A549 (cell line): ENCODE results near the gene OR9G1. TPM values are rescaled to one million over a fixed set of nuclear protein-coding genes. Genes with fewer than 3 reads are reported as not detected.

ENCODE experiments used
- ATAC-seq, 2 experiments: fragments of 200-7000 bp in 1 of 2; fragments of >200 bp in 1 of 2; cut with Nextera tagmentation in 1 of 2; cut with Tn5 transposase in 1 of 2; 3 replicates each; pipeline versions ENCODE4 v1.8.0 to v1.9.1; 2018 to 2020; ENCODE audit warnings: mild to moderate bottlenecking in 1 of 2, moderate library complexity in 1 of 2
- CTCF ChIA-PET: fragments of 300-600 bp; sonication (Branson Sonifier 250); formaldehyde crosslinking; extraction: SDS; loops from one replicate; lab custom pipeline; 2021; ENCODE audit warnings: antibody characterized with exemption, inconsistent platforms; lab: Yijun Ruan, JAX
- POLR2A ChIA-PET: fragments of 350-600 bp; formaldehyde crosslinking; extraction: SDS; loops from one replicate; lab custom pipeline; 2021; ENCODE audit warnings: antibody characterized with exemption, inconsistent platforms; lab: Yijun Ruan, JAX
- DNase-seq, 2 experiments: peaks; one replicate each; pipeline versions ENCODE4 v3.0.0 to v3.0.0-alpha.2; 2011 to 2016; ENCODE audit warnings: low read depth in 1 of 2, low spot score in 1 of 2
- FAIRE-seq: peaks from 2 replicates; lab custom pipeline; 2011; peaks lifted over from hg19 to GRCh38; lab: Jason Lieb, UNC
- H3K27ac ChIP-seq, 2 experiments: fragments of >200 bp; sonication (Bioruptor Twin); formaldehyde crosslinking; 3 replicates each; pipeline ENCODE4 v1.5.1; 2016 to 2017
- H3K4me1 ChIP-seq: fragments of >200 bp; sonication (Bioruptor Twin); formaldehyde crosslinking; 3 replicates; pipeline ENCODE4 v1.6.1; 2016
- H3K4me2 ChIP-seq: fragments of >200 bp; sonication (Bioruptor Twin); formaldehyde crosslinking; 3 replicates; pipeline ENCODE4 v1.6.1; 2016
- H3K4me3 ChIP-seq: fragments of >200 bp; sonication (Bioruptor Twin); formaldehyde crosslinking; 3 replicates; pipeline ENCODE4 v1.5.1; 2016
- H3K9me3 ChIP-seq: fragments of >200 bp; sonication (Bioruptor Twin); formaldehyde crosslinking; 3 replicates; pipeline ENCODE4 v1.6.1; 2016
- CBX2 ChIP-seq: fragments of 200-600 bp; sonication (generic); IDR thresholded peaks from 2 replicates; pipeline ENCODE4 v1.6.1; 2016; ENCODE audit warnings: low read depth, mild to moderate bottlenecking, borderline replicate concordance
- CBX8 ChIP-seq: fragments of 200-600 bp; sonication (generic); IDR thresholded peaks from 2 replicates; pipeline ENCODE4 v1.6.1; 2016
- E2F6 ChIP-seq: IDR thresholded peaks from 2 replicates; pipeline ENCODE4 v1.6.1; 2012; ENCODE audit warnings: low read depth, borderline replicate concordance
- EHF ChIP-seq: fragments of 250-450 bp; sonication (Bioruptor Pico); IDR thresholded peaks from 2 replicates; pipeline ENCODE4 v1.5.0; 2020; ENCODE audit warnings: mild to moderate bottlenecking
- ELK1 ChIP-seq: fragments of 150-350 bp; IDR thresholded peaks from 2 replicates; pipeline ENCODE4 v1.6.1; 2014; ENCODE audit warnings: low read depth, mild to moderate bottlenecking, low read length
- ESRRA ChIP-seq: fragments of 150-350 bp; IDR thresholded peaks from 2 replicates; pipeline ENCODE4 v1.6.1; 2014; ENCODE audit warnings: mild to moderate bottlenecking, low read length, borderline replicate concordance
- GATA3 ChIP-seq: IDR thresholded peaks from 2 replicates; pipeline ENCODE4 v1.6.1; 2012; ENCODE audit warnings: borderline replicate concordance
- HEYL ChIP-seq: fragments of 250-450 bp; sonication (Bioruptor Pico); IDR thresholded peaks from 2 replicates; pipeline ENCODE4 v1.8.0; 2021; ENCODE audit warnings: mild to moderate bottlenecking, moderate library complexity
- HOXB5 ChIP-seq: fragments of 250-450 bp; sonication (Bioruptor Pico); IDR thresholded peaks from 2 replicates; pipeline ENCODE4 v1.5.0; 2020; ENCODE audit warnings: mild to moderate bottlenecking, moderate library complexity
- KDM5A ChIP-seq: fragments of 200-600 bp; sonication (generic); IDR thresholded peaks from 2 replicates; pipeline ENCODE4 v1.6.1; 2016; ENCODE audit warnings: antibody characterized with exemption, mild to moderate bottlenecking
- MYC ChIP-seq: IDR thresholded peaks from 2 replicates; pipeline ENCODE4 v1.6.1; 2012; ENCODE audit warnings: mild to moderate bottlenecking, inconsistent platforms, low read length, improper control_type of control experiment, borderline replicate concordance
- NFE2L2 ChIP-seq: fragments of 150-350 bp; conservative IDR thresholded peaks from 2 replicates; pipeline ENCODE4 v1.6.1; 2014; ENCODE audit warnings: low read length
- NPAS2 ChIP-seq: fragments of 250-450 bp; sonication (Bioruptor Pico); IDR thresholded peaks from 2 replicates; pipeline ENCODE4 v1.8.0; 2022; ENCODE audit warnings: mild to moderate bottlenecking, moderate library complexity, borderline replicate concordance
- NR3C1 ChIP-seq: fragments of >200 bp; sonication (Bioruptor Twin); formaldehyde crosslinking; IDR thresholded peaks from 3 replicates; pipeline ENCODE4 v1.6.1; 2017
- PBX3 ChIP-seq: IDR thresholded peaks from 2 replicates; pipeline ENCODE4 v1.6.1; 2012
- POLR2A ChIP-seq: IDR thresholded peaks from 2 replicates; pipeline ENCODE4 v1.6.1; 2012; ENCODE audit warnings: mild to moderate bottlenecking, low read length
- RCOR1 ChIP-seq: fragments of 150-350 bp; IDR thresholded peaks from 2 replicates; pipeline ENCODE4 v1.6.1; 2014; ENCODE audit warnings: antibody characterized with exemption, low read length, low read depth
- RFX5 ChIP-seq: fragments of 450-650 bp; IDR thresholded peaks from 2 replicates; pipeline ENCODE4 v1.7.1; 2014; ENCODE audit warnings: antibody characterized with exemption, mild to moderate bottlenecking, moderate library complexity
- RNF2 ChIP-seq: fragments of 200-600 bp; sonication (generic); IDR thresholded peaks from 2 replicates; pipeline ENCODE4 v1.6.1; 2016; ENCODE audit warnings: low read depth, mild to moderate bottlenecking, antibody characterized with exemption, moderate library complexity, borderline replicate concordance
- SREBF2 ChIP-seq: fragments of 450-650 bp; IDR thresholded peaks from 2 replicates; pipeline ENCODE4 v1.6.1; 2014; ENCODE audit warnings: mild to moderate bottlenecking, moderate library complexity
- ZFP36 ChIP-seq: fragments of 450-650 bp; IDR thresholded peaks from 2 replicates; pipeline ENCODE4 v1.6.1; 2014; ENCODE audit warnings: borderline replicate concordance; ENCODE audit not compliant: partially characterized antibody
- WGBS: methylation state at CpG from one replicate; pipeline ENCODE4 v1.1.6; 2017; ENCODE audit errors: missing lambda C conversion rate; 5-methylcytosine and 5-hydroxymethylcytosine counted together
- polyA plus RNA-seq, 4 experiments: library from polyadenylated mRNA; depleted of rRNA in 3 of 4; stranded (reverse); fragments of >200 nt; fragmentation: RNase III in 1 of 4; extraction: RNeasy Plus Mini Kit Qiagen cat#74134 plus additional on column Dnase treatment in 1 of 4; gene quantifications; 2 replicates in 3 of 4; 3 replicates in 1 of 4; pipeline ENCODE4 v1.2.3, GENCODE V29; 2011 to 2017
- TF ChIP-seq, protein P1 (sequence below): fragments of 200-600 bp; sonication (generic); IDR thresholded peaks from 2 replicates; pipeline ENCODE4 v1.6.1; 2016; ENCODE audit warnings: antibody characterized with exemption, mild to moderate bottlenecking, moderate library complexity

OR9G1 gene
- polyA plus RNA-seq, 2 of the 4 experiments (the other 2 are of a cell fraction), result not detected

DNA sequence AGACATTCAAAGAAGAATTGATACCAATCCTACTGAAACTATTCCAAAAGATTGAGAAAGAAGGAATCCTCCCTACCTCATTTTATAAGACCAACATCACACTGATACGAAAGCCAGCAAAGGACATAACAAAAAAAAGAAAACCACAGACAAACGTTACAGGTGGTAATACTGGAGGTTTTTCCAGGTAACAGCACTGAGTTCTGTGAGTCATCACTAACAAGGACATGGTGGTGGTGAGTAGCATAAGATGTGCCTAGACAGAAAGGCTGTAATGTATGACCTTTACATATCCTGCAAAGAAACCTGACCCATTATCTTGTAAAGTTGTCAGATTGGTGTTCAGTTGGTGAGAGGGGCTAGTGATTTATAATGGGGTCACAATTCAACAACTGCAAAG, 15.3 kb downstream of the OR9G1 start:
- Histone ChIP-seq H3K4me2 (no peak overlapping the region), H3K27ac (no peak overlapping the region), H3K9me3 (no peaks in the 10 kb centered on the region), H3K4me1 (no peaks in the 10 kb centered on the region), H3K4me3 (no peak overlapping the region)
- no peak for DNase-seq
- ChIA-PET CTCF (no interaction called here), POLR2A (no interaction called here)
- TF ChIP-seq PBX3 (no peak), E2F6 (no peak), RFX5 (no peak), ELK1 (no peak), CBX2 (no peak), ZFP36 (no peak), NPAS2 (no peak)
- TF ChIP-seq, protein P1, sequence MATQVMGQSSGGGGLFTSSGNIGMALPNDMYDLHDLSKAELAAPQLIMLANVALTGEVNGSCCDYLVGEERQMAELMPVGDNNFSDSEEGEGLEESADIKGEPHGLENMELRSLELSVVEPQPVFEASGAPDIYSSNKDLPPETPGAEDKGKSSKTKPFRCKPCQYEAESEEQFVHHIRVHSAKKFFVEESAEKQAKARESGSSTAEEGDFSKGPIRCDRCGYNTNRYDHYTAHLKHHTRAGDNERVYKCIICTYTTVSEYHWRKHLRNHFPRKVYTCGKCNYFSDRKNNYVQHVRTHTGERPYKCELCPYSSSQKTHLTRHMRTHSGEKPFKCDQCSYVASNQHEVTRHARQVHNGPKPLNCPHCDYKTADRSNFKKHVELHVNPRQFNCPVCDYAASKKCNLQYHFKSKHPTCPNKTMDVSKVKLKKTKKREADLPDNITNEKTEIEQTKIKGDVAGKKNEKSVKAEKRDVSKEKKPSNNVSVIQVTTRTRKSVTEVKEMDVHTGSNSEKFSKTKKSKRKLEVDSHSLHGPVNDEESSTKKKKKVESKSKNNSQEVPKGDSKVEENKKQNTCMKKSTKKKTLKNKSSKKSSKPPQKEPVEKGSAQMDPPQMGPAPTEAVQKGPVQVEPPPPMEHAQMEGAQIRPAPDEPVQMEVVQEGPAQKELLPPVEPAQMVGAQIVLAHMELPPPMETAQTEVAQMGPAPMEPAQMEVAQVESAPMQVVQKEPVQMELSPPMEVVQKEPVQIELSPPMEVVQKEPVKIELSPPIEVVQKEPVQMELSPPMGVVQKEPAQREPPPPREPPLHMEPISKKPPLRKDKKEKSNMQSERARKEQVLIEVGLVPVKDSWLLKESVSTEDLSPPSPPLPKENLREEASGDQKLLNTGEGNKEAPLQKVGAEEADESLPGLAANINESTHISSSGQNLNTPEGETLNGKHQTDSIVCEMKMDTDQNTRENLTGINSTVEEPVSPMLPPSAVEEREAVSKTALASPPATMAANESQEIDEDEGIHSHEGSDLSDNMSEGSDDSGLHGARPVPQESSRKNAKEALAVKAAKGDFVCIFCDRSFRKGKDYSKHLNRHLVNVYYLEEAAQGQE, result no peak
- WGBS, result 5% methylated on average over 2 of the region's 2 CpGs
- no peak for FAIRE-seq
- no peak for ATAC-seq

DNA sequence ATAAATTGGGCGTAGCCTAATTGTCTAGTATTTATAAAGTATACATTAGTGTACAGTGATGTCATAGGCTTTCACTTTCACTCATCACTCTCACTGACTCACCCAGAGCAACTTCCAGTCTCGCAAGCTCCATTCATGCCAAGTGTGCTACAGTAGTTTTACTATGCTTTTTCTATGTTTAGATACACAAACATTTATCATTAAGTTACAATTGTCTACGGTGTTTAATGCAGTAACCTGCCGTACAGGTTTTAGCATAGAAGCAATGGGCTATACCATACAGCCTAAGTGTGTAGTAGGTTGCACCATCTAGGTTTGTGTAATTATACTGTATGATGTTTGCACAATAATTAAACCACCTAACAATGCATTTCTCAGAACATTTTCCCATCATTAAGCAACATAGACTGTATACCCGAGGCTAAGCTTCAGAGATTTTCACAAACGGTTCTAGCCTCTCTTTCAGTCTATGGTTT, 17.5 kb downstream of the OR9G1 start:
- no peaks in the 10 kb centered on the region for H3K4me1 ChIP-seq
- no peak for DNase-seq
- ATAC-seq, result no peak
- no peak for FAIRE-seq
- CTCF ChIA-PET, result interaction anchor here (2.5 kb wide), 1 partner anchor 39 kb away, joined by 7 read pairs; no protein-coding TSS in a partner anchor
- H3K27ac ChIP-seq, result no peak overlapping the region
- no peak overlapping the region for H3K4me3 ChIP-seq
- TF ChIP-seq ELK1, result no peak
- no peak for TF ChIP-seq NFE2L2
- no peak for TF ChIP-seq HEYL (CRISPR knock-in tag)
- no peak for TF ChIP-seq GATA3
- no peak for TF ChIP-seq KDM5A
- TF ChIP-seq CBX8, result no peak
- TF ChIP-seq ZFP36, result no peak
- no peak for TF ChIP-seq POLR2A
- TF ChIP-seq MYC, result no peak
- TF ChIP-seq ESRRA, result no peak
- TF ChIP-seq NR3C1, result no peak
- TF ChIP-seq RCOR1, result no peak
- no peak for TF ChIP-seq EHF (CRISPR knock-in tag)
- no peak for TF ChIP-seq HOXB5 (CRISPR knock-in tag)
- TF ChIP-seq E2F6, result no peak
- TF ChIP-seq RNF2, result no peak
- TF ChIP-seq SREBF2, result no peak
- H3K9me3 ChIP-seq, result no peaks in the 10 kb centered on the region
- WGBS, result 6% methylated on average over 6 of the region's 6 CpGs
- POLR2A ChIA-PET, result no interaction called here
- H3K4me2 ChIP-seq, result no peak overlapping the region
